RWPE1 (cell line): ENCODE data around the gene ARMC7.

Source experiments
- CTCF ChIA-PET: fragments of 350-600 bp; sonication (Branson Sonifier 250); formaldehyde crosslinking; extraction: SDS; loops from one replicate; lab custom pipeline; 2021; lab: Yijun Ruan, JAX
- POLR2A ChIA-PET: fragments of 400-600 bp; formaldehyde crosslinking; extraction: SDS; loops from one replicate; lab custom pipeline; 2020; ENCODE audit warnings: antibody characterized with exemption; ENCODE audit not compliant: low non-redundant PET; lab: Yijun Ruan, JAX
- DNase-seq: peaks from one replicate; pipeline ENCODE4 v3.0.0; 2012; ENCODE audit warnings: low spot score
- H3K27ac ChIP-seq: fragments of 450-650 bp; 2 replicates; pipeline ENCODE4 v1.5.1; 2017
- TF ChIP-seq, protein P1 (sequence below): fragments of 450-650 bp; conservative IDR thresholded peaks from 2 replicates; pipeline ENCODE4 v1.5.1; 2017; ENCODE audit warnings: low read depth, mild to moderate bottlenecking

Gene ARMC7

GRCh38 chr17:75113798-75114551 is 4.2 kb downstream of the ARMC7 start:
- TF ChIP-seq, protein P1, sequence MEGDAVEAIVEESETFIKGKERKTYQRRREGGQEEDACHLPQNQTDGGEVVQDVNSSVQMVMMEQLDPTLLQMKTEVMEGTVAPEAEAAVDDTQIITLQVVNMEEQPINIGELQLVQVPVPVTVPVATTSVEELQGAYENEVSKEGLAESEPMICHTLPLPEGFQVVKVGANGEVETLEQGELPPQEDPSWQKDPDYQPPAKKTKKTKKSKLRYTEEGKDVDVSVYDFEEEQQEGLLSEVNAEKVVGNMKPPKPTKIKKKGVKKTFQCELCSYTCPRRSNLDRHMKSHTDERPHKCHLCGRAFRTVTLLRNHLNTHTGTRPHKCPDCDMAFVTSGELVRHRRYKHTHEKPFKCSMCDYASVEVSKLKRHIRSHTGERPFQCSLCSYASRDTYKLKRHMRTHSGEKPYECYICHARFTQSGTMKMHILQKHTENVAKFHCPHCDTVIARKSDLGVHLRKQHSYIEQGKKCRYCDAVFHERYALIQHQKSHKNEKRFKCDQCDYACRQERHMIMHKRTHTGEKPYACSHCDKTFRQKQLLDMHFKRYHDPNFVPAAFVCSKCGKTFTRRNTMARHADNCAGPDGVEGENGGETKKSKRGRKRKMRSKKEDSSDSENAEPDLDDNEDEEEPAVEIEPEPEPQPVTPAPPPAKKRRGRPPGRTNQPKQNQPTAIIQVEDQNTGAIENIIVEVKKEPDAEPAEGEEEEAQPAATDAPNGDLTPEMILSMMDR, result peak; percentile 94
- peak; percentile 75 for DNase-seq
- peak overlapping the region; percentile 83 for H3K27ac ChIP-seq
- POLR2A ChIA-PET, result interaction anchor here (0.8 to 1.1 kb wide), 4 partner anchors 18 to 90 kb away, joined by 3 to 6 read pairs (median 4); partner anchors contain the start of gene NT5C
- CTCF ChIA-PET, result interaction anchor here (0.5 to 3.1 kb wide), 30 partner anchors 9 to 327 kb away, joined by 3 to 61 read pairs (median 6); partner anchors contain the start of genes JPT1, NT5C and SLC16A5

- H3K27ac ChIP-seq, result peak overlapping the region; percentile 83
- TF ChIP-seq, protein P1, result no peak
- no peak for DNase-seq
- ChIA-PET CTCF (interaction anchor here (0.5 to 3.1 kb wide), 26 partner anchors 9 to 327 kb away, joined by 3 to 61 read pairs (median 6); partner anchors contain the start of genes JPT1, NT5C and SLC16A5), POLR2A (interaction anchor here (0.9 to 1.1 kb wide), 3 partner anchors 17 to 87 kb away, joined by 3 to 6 read pairs (median 4); partner anchors contain the start of gene NT5C)
These were observed 5.0 kb downstream of the ARMC7 start for GRCh38 chr17:75114552-75115314.

GRCh38 chr17:75115555-75115954 is 5.8 kb downstream of the ARMC7 start:
- POLR2A ChIA-PET, result no interaction called here
- peak overlapping the region; percentile 83 for H3K27ac ChIP-seq
- no peak for DNase-seq
- CTCF ChIA-PET, result interaction anchor here (0.6 to 2.9 kb wide), 6 partner anchors 8 to 91 kb away, joined by 3 to 61 read pairs (median 22); partner anchors contain the start of gene NT5C
- TF ChIP-seq, protein P1, result no peak

DNA sequence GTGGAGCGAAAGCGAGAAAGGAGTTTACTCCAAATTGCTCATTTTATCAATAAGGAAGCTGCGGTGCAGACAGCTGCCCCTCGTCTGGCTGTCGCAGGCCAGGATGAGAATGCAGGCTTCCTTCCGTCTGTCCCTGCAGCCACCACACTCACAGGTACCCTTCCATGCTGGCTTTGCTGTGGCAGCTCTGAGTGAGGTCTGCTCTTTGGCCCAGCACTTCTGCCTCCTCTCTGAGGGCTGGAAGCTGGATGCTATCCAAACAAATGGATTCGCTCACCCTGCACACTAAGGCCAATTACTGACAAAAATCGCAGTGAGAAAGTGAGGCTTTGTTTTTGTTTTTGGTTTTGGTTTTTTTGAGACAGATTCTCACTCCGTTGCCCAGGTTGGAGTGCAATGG is 7.0 kb downstream of the ARMC7 start:
- POLR2A ChIA-PET, result interaction anchor here (1.2 kb wide), 1 partner anchor 15 kb away, joined by 5 read pairs; the partner anchor contains the start of gene NT5C
- TF ChIP-seq, protein P1, result no peak
- CTCF ChIA-PET, result interaction anchor here (0.7 kb wide), 1 partner anchor 85 kb away, joined by 5 read pairs; no protein-coding TSS in a partner anchor
- peak overlapping the region; percentile 83 for H3K27ac ChIP-seq
- no peak for DNase-seq

DNA sequence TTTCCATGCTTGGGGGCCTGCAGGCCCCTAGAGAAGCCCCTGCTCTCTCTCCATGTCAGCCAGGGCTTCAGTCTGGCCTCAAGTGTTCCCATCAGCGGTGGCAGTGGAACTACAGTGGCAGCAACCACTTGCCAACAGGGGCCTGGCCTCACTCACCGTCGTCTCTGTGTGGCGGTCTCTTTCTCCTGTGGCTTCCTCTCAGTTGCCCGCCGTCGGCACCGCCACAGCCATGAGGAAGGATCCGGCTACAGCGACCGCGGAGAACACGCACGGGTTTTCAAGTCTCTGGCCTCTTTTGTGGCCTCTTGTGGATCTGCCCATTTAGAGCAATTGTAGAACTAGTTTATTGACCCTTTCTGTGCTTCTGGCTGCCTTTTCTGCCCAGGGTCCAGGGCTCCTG is 8.5 kb downstream of the ARMC7 start:
- H3K27ac ChIP-seq, result peak overlapping the region; percentile 39
- CTCF ChIA-PET, result interaction anchor here (0.6 kb wide), 2 partner anchors 26 to 49 kb away, joined by 4 to 6 read pairs; no protein-coding TSS in a partner anchor
- DNase-seq, result no peak
- TF ChIP-seq, protein P1, result no peak
- POLR2A ChIA-PET, result interaction anchor here (0.6 kb wide), 1 partner anchor 55 kb away, joined by 3 read pairs; no protein-coding TSS in a partner anchor
